HG03025 (cell line): ENCODE data around the gene PLXDC1.
"Not testable (repeated sequence)": the region's sequence is repeated elsewhere in the genome, so short reads cannot be mapped to it uniquely, and the experiment has no call there.

ENCODE experiments used
- ATAC-seq: cut with Tn5 transposase; IDR thresholded peaks from one replicate; pipeline ENCODE4 v1.9.1; 2021; ENCODE audit warnings: mild to moderate bottlenecking, moderate library complexity; ENCODE audit not compliant: unreplicated experiment, low FRiP score

The PLXDC1 gene

DNA sequence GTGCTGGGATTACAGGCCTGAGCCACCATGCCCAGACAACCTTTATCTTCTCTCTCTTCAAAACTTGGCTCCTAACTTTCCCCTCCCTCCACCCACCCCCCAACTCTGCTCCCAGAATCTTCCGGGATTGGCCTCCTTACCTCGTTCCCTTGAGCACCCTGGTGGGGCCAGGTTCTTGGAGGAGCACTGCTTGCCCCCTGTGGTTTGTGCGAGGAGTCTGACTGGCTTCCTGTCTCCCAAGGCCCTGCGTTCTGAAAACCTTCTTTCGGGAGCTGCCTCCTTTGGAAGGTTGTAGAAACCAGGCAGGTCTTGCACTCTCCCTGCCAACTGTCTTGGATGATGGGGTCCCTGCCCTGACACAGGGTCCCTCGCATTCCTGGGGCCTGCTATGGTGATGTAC is 19.8 kb downstream of the PLXDC1 start:
- no peak for ATAC-seq

GRCh38 chr17:39130205-39130604 is 21.2 kb downstream of the PLXDC1 start:
- no peak for ATAC-seq

- not testable (repeated sequence) for ATAC-seq
Measured at GRCh38 chr17:39129544-39129943, 21.9 kb downstream of the PLXDC1 start.

- ATAC-seq: no peak
Measured at GRCh38 chr17:39126436-39126835, 25.0 kb downstream of the PLXDC1 start.

DNA sequence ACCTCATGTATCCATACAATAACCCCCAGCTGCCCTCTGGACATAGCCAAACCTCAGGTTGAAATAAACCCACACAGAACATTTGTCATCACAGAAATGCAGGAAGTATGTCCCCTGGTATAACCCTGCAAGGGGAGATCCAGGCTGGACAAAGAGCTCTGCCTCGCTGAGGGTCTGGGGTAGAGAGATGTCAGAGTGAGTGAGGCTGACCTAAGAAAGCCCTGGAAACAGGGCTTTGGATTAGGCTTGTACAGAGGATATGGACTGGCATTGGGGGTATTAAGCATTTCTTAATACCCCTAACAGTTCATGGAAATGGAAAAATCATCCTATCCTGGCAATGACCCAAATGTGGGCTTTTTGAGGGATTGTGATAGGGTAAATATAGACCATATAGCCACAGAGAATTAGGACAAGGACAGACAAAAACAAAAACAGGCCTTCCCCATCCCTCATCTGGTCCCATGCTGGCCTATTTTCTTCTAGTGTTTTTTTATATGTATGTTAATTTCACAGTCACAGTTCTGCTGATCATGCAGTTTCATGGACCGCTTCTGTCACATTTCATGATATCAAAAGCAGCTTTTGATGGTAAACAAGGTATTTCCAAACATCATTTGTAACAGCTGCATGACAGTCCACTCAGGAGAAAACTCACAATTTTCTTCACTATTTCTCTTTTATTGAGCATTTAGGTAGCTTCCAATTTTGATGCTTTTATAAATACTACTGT is 26.1 kb downstream of the PLXDC1 start:
- ATAC-seq: no peak

DNA sequence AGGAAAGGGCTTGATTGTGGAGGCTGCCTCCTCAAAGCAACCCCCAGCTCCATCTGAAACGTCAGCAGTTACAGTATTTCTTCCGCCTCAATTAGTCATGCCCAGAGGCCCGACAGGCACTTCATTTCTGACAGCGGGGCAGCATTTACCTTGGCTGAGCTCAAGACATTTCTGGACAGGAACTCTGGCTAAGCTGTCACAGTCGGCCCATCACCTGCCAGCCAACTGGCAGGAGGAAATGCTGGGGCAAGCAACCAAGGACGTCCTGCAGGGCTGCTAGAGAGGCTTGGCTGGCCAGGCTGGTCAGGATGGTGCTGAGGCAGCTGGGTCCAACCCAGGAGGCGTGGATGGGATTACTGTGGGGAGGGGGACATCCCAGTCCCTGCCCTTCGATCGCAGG is 27.8 kb downstream of the PLXDC1 start:
- no peak for ATAC-seq

GRCh38 chr17:39122991-39123390 is 28.4 kb downstream of the PLXDC1 start:
- ATAC-seq: no peak

- not testable (repeated sequence) for ATAC-seq
Measured at GRCh38 chr17:39121919-39122318, 29.5 kb downstream of the PLXDC1 start.

- no peak for ATAC-seq
Measured at GRCh38 chr17:39118674-39119419, 32.6 kb downstream of the PLXDC1 start.

- ATAC-seq: no peak
Measured at GRCh38 chr17:39116224-39116623, 35.2 kb downstream of the PLXDC1 start.

DNA sequence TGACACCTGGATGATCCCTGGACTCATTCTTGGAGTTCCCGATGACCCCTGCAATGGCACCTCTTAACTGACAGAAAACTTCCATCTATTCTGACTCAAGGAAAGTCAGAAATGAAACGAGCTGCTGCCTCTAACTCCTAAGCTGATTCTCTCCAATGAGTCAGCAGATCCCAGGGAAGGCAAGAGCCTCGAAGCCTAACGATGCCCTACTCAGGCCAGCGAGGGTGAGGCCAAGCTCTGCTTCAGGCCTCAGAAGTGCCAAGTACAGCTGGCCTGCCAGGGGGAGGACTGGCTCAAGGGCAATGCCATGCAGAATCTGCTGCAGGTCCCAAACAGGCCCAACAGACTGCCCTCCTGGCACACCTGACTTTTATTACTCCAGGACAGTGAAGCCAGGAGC is 36.3 kb downstream of the PLXDC1 start:
- no peak for ATAC-seq

GRCh38 chr17:39114723-39115122 is 36.7 kb downstream of the PLXDC1 start:
- no peak for ATAC-seq

GRCh38 chr17:39113871-39114270 is 37.6 kb downstream of the PLXDC1 start:
- no peak for ATAC-seq

- no peak for ATAC-seq
Measured at GRCh38 chr17:39110435-39111136, 40.9 kb downstream of the PLXDC1 start.

GRCh38 chr17:39108461-39109375 is 42.7 kb downstream of the PLXDC1 start:
- ATAC-seq: no peak

DNA sequence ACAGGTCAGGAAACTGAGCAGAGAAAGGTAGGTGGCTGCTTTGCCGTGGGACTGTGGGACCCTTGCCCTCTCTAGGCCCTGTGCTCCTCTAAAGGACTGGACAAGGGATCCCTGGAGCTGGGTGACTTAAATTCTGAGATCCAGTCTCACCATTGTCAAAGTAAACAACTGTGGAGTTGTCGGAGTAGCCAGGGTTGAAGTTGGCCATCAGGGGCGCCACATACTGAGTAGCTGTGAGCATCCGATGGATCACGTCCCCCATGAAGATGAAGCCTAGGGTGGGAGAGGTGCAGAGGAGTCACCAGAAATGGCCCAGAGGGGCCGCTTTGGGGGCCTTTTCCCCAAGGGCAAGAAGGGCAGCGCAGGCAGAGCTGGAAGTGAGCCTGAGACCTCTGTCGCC is 43.5 kb downstream of the PLXDC1 start:
- ATAC-seq: no peak

- no peak for ATAC-seq
Measured at GRCh38 chr17:39107155-39107554, 44.3 kb downstream of the PLXDC1 start.

DNA sequence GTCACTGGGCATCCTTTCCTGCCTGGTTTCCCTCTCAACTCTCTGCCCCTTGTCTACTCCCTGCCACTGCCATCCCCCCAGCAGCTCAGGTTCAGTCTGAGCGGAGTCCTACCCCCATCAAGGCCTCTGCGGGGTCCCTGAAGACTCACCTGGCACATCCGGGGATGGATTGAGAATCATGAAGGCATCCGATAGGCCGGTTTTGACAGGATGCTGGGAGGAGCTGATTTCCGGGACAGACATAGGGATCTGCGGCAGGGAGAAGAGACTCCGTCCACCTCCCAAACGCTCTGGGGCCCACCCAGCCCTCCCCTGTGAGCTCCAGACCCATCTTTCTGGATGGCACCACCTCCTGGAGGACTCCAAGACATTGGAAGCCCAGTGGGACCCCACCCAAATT is 45.7 kb downstream of the PLXDC1 start:
- ATAC-seq: no peak

DNA sequence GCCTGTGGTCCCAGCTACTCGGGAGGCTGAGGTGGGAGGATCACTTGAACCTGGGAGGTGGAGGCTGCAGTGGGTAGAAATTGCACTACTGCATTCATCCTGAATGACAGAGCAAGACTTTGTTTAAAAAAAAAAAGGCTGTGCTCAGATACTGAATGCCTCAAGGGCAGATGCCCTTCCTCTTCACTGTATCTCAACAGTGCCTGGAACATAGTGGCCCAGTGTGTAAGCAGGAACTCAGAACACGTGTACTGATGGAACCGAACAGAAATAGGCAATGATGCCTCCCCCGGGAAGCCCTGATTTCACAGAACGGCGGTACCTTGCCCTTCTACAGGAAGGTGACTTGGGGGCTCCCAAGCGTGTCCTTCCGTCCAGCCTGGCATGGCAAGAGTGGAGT is 46.8 kb downstream of the PLXDC1 start:
- ATAC-seq: no peak

GRCh38 chr17:39104046-39104445 is 47.4 kb downstream of the PLXDC1 start:
- no peak for ATAC-seq
